A673 (cell line): Measurements from ENCODE around the gene ETV6. TPM values are rescaled to one million over a fixed set of nuclear protein-coding genes. Genes with fewer than 3 reads are reported as not detected.

Experiments
- BruUV-seq: library from RNA; stranded (reverse); fragments of 400-500 nt; replicated peaks from 2 replicates; lab custom pipeline; 2021; lab: Mats Ljungman, UMichigan
- CTCF ChIA-PET: fragments of 300-600 bp; sonication (Branson Sonifier 250); formaldehyde crosslinking; loops from one replicate; lab custom pipeline; 2022; ENCODE audit warnings: antibody characterized with exemption; lab: Charles Lee
- POLR2A ChIA-PET: fragments of 300-600 bp; sonication (Branson Sonifier 250); formaldehyde crosslinking; loops from one replicate; lab custom pipeline; 2022; ENCODE audit warnings: antibody characterized with exemption; ENCODE audit not compliant: low non-redundant PET; lab: Charles Lee
- DNase-seq: peaks from one replicate; pipeline ENCODE4 v3.0.0-alpha.2; 2015; ENCODE audit warnings: low spot score
- H3K27ac ChIP-seq: fragments of 200-600 bp; sonication (generic); 2 replicates; pipeline ENCODE4 v1.5.1; 2016; ENCODE audit warnings: mixed run types, low read depth, mild to moderate bottlenecking, mixed read lengths, antibody characterized with exemption, low read length; ENCODE audit not compliant: poor library complexity, severe bottlenecking
- H3K27me3 ChIP-seq: fragments of 200-600 bp; sonication (generic); replicated peaks from 2 replicates; pipeline ENCODE4 v1.6.1; 2017; ENCODE audit warnings: mixed run types, low read depth, mild to moderate bottlenecking, mixed read lengths, antibody characterized with exemption, low read length; ENCODE audit not compliant: insufficient read depth, poor library complexity
- H3K36me3 ChIP-seq: fragments of 200-600 bp; sonication (generic); 2 replicates; pipeline ENCODE4 v1.6.1; 2016; ENCODE audit warnings: mixed run types, mild to moderate bottlenecking, mixed read lengths, antibody characterized with exemption, low read length; ENCODE audit not compliant: insufficient read depth, poor library complexity, severe bottlenecking
- H3K4me1 ChIP-seq: fragments of 200-600 bp; sonication (generic); 2 replicates; pipeline ENCODE4 v1.6.1; 2017; ENCODE audit warnings: mixed run types, mild to moderate bottlenecking, mixed read lengths, antibody characterized with exemption, low read length; ENCODE audit not compliant: insufficient read depth, poor library complexity, severe bottlenecking
- H3K4me3 ChIP-seq: fragments of 200-600 bp; sonication (generic); 2 replicates; pipeline ENCODE4 v1.5.1; 2016; ENCODE audit warnings: low read depth, mixed run types, mild to moderate bottlenecking, mixed read lengths, low read length; ENCODE audit not compliant: poor library complexity, severe bottlenecking
- H3K9me3 ChIP-seq: fragments of 200-600 bp; sonication (generic); 2 replicates; pipeline ENCODE4 v1.6.1; 2016; ENCODE audit warnings: mixed run types, low read depth, mild to moderate bottlenecking, mixed read lengths, antibody characterized with exemption, low read length; ENCODE audit not compliant: poor library complexity, severe bottlenecking
- EZH2 ChIP-seq: fragments of 200-600 bp; sonication (generic); IDR thresholded peaks from 2 replicates; pipeline ENCODE4 v1.6.1; 2017; ENCODE audit warnings: borderline replicate concordance, low read depth, mild to moderate bottlenecking, mixed read lengths, antibody characterized with exemption, low read length; ENCODE audit not compliant: poor library complexity, severe bottlenecking
- intact Hi-C: fragments of 100-400 bp; cut with micrococcal nuclease; formaldehyde crosslinking; loops from one replicate; pipeline ENCODE4 v1.10.0; 2022; ENCODE audit not compliant: unreplicated experiment
- total RNA-seq: library from RNA; stranded (reverse); gene quantifications from 2 replicates; pipeline ENCODE4 v1.2.3, GENCODE V29; 2021
- TF ChIP-seq, protein P1 (sequence below): fragments of 300-800, 200-600 bp; sonication (generic); conservative IDR thresholded peaks from 2 replicates; pipeline ENCODE4 v1.5.1; 2017; ENCODE audit warnings: low read depth, mild to moderate bottlenecking, antibody characterized with exemption, low read length, moderate library complexity, mixed read lengths

The ETV6 gene
- total RNA-seq, 1 experiment from 2014 or later = 32.4 TPM

DNA sequence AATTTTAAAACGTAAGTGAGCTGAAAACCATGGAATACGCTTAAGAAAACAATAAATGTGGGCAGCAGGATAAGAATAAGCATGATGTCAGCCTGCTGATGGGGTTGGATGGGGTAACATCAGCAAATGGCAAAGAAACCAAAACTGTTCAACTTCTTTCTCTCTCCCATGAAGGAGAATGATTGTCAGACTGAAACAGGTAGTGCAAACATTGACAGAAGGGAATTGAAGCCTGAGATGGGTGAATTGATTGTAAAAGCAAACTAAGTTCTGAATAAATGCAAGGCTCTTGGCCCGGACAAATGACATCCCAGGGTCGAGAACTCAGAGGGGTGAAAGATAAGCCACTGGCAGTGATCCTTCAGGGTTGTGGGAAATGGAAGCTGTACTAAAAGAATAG, 182.6 kb downstream of the ETV6 start:
- Histone ChIP-seq H3K4me3 (no peak overlapping the region), H3K4me1 (peaks cover 31% of the 10 kb centered on the region), H3K36me3 (no peaks in the 10 kb centered on the region), H3K27me3 (no peaks in the 10 kb centered on the region), H3K9me3 (no peaks in the 10 kb centered on the region), H3K27ac (no peak overlapping the region)
- no peak for DNase-seq
- POLR2A ChIA-PET = no interaction called here
- TF ChIP-seq EZH2 = no peak
- TF ChIP-seq, protein P1, sequence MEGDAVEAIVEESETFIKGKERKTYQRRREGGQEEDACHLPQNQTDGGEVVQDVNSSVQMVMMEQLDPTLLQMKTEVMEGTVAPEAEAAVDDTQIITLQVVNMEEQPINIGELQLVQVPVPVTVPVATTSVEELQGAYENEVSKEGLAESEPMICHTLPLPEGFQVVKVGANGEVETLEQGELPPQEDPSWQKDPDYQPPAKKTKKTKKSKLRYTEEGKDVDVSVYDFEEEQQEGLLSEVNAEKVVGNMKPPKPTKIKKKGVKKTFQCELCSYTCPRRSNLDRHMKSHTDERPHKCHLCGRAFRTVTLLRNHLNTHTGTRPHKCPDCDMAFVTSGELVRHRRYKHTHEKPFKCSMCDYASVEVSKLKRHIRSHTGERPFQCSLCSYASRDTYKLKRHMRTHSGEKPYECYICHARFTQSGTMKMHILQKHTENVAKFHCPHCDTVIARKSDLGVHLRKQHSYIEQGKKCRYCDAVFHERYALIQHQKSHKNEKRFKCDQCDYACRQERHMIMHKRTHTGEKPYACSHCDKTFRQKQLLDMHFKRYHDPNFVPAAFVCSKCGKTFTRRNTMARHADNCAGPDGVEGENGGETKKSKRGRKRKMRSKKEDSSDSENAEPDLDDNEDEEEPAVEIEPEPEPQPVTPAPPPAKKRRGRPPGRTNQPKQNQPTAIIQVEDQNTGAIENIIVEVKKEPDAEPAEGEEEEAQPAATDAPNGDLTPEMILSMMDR = no peak
- intact Hi-C loops = no loop called here
- no TSS peak for BruUV-seq
- CTCF ChIA-PET = no interaction called here

DNA sequence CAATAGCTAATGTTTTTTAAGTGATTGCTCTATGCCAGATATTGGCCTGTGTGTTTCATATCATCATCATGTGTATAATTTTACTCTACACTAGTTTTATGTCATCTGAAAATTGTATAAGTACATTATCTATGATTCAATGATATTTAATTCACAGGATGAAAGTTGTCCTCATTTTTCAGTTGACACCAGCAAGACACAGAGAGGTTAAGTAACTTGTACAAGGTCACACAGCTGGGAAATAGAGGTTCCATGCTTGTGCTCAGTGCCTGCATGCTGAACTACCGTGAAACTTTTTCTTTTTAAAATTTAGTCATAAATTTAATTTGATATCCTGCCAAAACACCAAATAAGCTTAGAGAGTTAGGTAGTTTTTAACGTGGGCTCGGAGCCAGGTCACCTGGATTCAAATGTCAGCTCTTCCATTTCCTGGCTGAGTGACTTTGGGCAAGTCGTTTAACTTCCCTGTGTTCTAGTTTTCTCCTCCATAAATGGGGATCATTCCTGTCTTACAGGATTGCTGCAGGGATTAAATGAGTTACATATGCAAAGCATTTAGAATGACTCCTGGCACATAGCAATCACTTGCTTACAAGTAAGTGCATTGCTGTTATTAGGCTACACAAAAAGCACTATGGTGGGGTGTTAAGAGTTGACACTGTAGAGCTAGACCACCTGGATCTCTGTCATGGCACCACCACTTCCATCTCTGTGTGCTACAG, 183.9 kb downstream of the ETV6 start:
- DNase-seq = no peak
- CTCF ChIA-PET = no interaction called here
- Histone ChIP-seq H3K36me3 (no peaks in the 10 kb centered on the region), H3K27me3 (no peaks in the 10 kb centered on the region), H3K27ac (no peak overlapping the region), H3K9me3 (no peaks in the 10 kb centered on the region), H3K4me3 (no peak overlapping the region), H3K4me1 (peaks cover 22% of the 10 kb centered on the region)
- no peak for TF ChIP-seq EZH2
- TF ChIP-seq, protein P1 = no peak
- POLR2A ChIA-PET = interaction anchor here (0.6 kb wide), 1 partner anchor 35 kb away, joined by 4 read pairs; no protein-coding TSS in a partner anchor
- BruUV-seq = no TSS peak
- intact Hi-C loops = no loop called here

- no peak for DNase-seq
- TF ChIP-seq, protein P1 = no peak
- TF ChIP-seq EZH2 = no peak
- no peaks in the 10 kb centered on the region for H3K27me3 ChIP-seq
- peaks cover 22% of the 10 kb centered on the region for H3K4me1 ChIP-seq
- H3K36me3 ChIP-seq = no peaks in the 10 kb centered on the region
- H3K4me3 ChIP-seq = no peak overlapping the region
- ChIA-PET POLR2A (interaction anchor here (0.6 kb wide), 1 partner anchor 35 kb away, joined by 4 read pairs; no protein-coding TSS in a partner anchor), CTCF (no interaction called here)
- intact Hi-C loops = no loop called here
- H3K27ac ChIP-seq = no peak overlapping the region
- no peaks in the 10 kb centered on the region for H3K9me3 ChIP-seq
- BruUV-seq = no TSS peak
These were observed 184.8 kb downstream of the ETV6 start for GRCh38 chr12:11834104-11834812.
